ENCODE measurements around the gene PTPRN2. TPM values are rescaled to one million over a fixed set of nuclear protein-coding genes. Genes with fewer than 3 reads are reported as not detected.

Gene PTPRN2
- polyA plus RNA-seq, 1 experiment: 0.31 TPM

GRCh38 chr7:158431941-158432347 lies 155.7 kb downstream of the PTPRN2 start:
- ChIA-PET CTCF (no interaction called here), POLR2A (no interaction called here)
- no peak overlapping the region for H3K4me3 ChIP-seq (ENCODE audit: low read depth, low read length)
- no peaks in the 10 kb centered on the region for H3K27me3 ChIP-seq (ENCODE audit: control insufficient read depth, insufficient read depth, low read length)
- no peak for TF ChIP-seq CTCF (IDR thresholded peaks at IDR 0.05; ENCODE audit: insufficient read depth, low read depth, low read length)
- no peaks in the 10 kb centered on the region for H3K36me3 ChIP-seq (ENCODE audit: control insufficient read depth, insufficient read depth, low read length)
- no peak for DNase-seq (ENCODE audit: low read depth)

GRCh38 chr7:158431055-158431940 lies 156.3 kb downstream of the PTPRN2 start:
- POLR2A ChIA-PET: no interaction called here
- no peak for TF ChIP-seq CTCF (IDR thresholded peaks at IDR 0.05; ENCODE audit: insufficient read depth, low read depth, low read length)
- Histone ChIP-seq H3K36me3 (ENCODE audit: control insufficient read depth, insufficient read depth, low read length) (no peaks in the 10 kb centered on the region), H3K27me3 (ENCODE audit: control insufficient read depth, insufficient read depth, low read length) (no peaks in the 10 kb centered on the region), H3K4me3 (ENCODE audit: low read depth, low read length) (no peak overlapping the region)
- DNase-seq (ENCODE audit: low read depth): no peak
- CTCF ChIA-PET: no interaction called here

GRCh38 chr7:158430308-158431034 lies 157.2 kb downstream of the PTPRN2 start:
- Histone ChIP-seq H3K27me3 (ENCODE audit: control insufficient read depth, insufficient read depth, low read length) (no peaks in the 10 kb centered on the region), H3K4me3 (ENCODE audit: low read depth, low read length) (no peak overlapping the region), H3K36me3 (ENCODE audit: control insufficient read depth, insufficient read depth, low read length) (no peaks in the 10 kb centered on the region)
- DNase-seq (ENCODE audit: low read depth): no peak
- no peak for TF ChIP-seq CTCF (IDR thresholded peaks at IDR 0.05; ENCODE audit: insufficient read depth, low read depth, low read length)
- CTCF ChIA-PET: no interaction called here
- POLR2A ChIA-PET: no interaction called here

DNA sequence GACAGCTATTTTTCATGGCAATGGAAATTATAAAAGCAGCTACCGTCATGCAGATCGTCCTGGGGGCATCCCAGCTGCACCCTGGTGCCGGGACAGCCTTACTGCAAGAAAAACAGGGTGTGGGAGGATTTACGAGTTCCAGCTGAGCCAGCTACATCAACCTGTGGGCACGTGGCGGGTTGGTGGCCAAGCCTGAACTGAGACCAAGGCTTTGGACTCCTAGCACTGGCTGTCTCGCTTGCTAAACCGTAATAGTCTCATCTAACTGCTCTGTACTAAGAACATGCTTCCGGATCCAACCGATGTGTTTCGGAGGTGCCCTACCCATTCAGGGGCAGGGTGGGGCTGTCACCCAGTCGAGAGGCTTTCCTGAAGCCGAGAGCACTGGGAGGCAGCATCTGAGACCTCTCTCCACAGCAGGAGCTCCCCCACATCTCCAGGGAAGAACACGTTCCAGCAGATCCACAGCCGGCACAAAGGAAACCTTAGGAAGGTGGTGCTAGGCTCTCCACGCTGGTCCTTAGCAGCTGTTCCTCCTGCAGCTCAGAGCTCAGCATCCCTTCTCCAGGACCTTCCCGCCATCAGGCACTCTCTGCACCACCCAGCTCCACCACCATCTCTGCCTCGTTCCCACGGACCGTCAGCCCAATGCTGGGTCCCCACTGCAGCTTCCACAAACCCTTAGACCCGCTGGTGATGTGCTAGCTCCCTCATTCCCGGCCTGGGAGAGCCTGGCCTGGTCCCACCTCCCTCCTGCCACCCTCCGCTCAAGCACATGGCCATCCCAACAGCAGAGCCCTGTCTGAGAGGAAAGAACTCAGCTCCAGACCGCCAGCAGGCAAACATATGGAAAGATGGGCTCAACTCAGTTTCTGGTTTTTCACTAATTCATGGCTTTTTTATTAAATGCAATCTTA lies 158.5 kb downstream of the PTPRN2 start:
- no peak for DNase-seq (ENCODE audit: low read depth)
- ChIA-PET CTCF (no interaction called here), POLR2A (no interaction called here)

More for the DNA sequence above, 158.5 kb downstream of the PTPRN2 start:
- H3K27me3 ChIP-seq (ENCODE audit: control insufficient read depth, insufficient read depth, low read length): no peaks in the 10 kb centered on the region
- H3K36me3 ChIP-seq (ENCODE audit: control insufficient read depth, insufficient read depth, low read length): no peaks in the 10 kb centered on the region
- TF ChIP-seq CTCF (IDR thresholded peaks at IDR 0.05; ENCODE audit: insufficient read depth, low read depth, low read length): no peak
- no peak overlapping the region for H3K4me3 ChIP-seq (ENCODE audit: low read depth, low read length)

Data from BJ (cell line).